ENCODE measurements around the gene SP4. TPM values are rescaled to one million over a fixed set of nuclear protein-coding genes. Genes with fewer than 3 reads are reported as not detected.

SP4 gene
- total RNA-seq, 3 donors from 2014 or later = 3.8 to 6.7 (median 6.0) TPM

DNA sequence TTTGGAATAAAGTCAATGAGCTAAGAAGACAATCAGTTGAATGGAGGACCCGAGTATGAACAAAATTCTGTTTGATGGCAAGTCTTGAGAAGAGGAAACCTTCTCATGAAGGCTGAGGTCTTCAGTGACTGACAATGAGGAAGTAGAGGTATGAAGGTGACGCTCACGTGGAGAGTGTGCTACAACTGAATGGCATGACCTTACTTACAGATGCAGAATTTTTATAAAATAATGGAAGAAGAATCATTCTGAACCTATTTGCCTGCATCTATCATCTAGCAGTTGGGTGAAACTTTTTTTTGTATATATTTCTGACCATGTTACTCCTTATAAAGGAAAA, 19.4 kb upstream of the SP4 start:
- TF ChIP-seq, protein P1, sequence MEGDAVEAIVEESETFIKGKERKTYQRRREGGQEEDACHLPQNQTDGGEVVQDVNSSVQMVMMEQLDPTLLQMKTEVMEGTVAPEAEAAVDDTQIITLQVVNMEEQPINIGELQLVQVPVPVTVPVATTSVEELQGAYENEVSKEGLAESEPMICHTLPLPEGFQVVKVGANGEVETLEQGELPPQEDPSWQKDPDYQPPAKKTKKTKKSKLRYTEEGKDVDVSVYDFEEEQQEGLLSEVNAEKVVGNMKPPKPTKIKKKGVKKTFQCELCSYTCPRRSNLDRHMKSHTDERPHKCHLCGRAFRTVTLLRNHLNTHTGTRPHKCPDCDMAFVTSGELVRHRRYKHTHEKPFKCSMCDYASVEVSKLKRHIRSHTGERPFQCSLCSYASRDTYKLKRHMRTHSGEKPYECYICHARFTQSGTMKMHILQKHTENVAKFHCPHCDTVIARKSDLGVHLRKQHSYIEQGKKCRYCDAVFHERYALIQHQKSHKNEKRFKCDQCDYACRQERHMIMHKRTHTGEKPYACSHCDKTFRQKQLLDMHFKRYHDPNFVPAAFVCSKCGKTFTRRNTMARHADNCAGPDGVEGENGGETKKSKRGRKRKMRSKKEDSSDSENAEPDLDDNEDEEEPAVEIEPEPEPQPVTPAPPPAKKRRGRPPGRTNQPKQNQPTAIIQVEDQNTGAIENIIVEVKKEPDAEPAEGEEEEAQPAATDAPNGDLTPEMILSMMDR (IDR thresholded peaks at IDR 0.05) = no peak
- Histone ChIP-seq H3K36me3 (ENCODE audit: low read depth) (no peaks in the 10 kb centered on the region), H3K4me3 (no peak overlapping the region), H3K9me3 (no peaks in the 10 kb centered on the region), H3K4me1 (ENCODE audit: low read depth) (no peaks in the 10 kb centered on the region)
- intact Hi-C loops (cut with DNase I, micrococcal nuclease) = no loop called here
- DNase-seq (no peak), ATAC-seq (no peak)

DNA sequence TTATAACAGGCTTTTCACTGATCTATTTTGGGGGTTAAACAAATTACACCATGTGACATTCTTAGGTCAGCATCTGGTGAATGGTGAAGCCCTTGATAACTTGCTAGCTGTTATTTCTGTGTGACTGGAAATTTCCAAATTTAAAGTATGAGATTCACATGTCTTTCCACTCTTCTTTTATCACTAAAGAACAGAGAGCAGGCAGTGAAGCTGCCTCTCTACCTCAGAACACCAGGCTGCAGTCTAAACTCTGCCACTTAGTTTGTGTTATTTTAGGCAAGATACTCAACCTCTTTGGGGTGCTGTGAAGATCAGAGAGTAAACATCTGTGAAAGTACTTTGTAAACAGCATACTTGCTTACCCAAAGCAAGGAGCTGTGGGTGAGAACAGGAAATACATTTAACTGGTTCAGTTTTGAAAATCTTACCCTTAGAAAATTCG, 15.5 kb upstream of the SP4 start:
- H3K4me3 ChIP-seq = no peak overlapping the region
- no peak for DNase-seq
- peak; percentile 62 for ATAC-seq

DNA sequence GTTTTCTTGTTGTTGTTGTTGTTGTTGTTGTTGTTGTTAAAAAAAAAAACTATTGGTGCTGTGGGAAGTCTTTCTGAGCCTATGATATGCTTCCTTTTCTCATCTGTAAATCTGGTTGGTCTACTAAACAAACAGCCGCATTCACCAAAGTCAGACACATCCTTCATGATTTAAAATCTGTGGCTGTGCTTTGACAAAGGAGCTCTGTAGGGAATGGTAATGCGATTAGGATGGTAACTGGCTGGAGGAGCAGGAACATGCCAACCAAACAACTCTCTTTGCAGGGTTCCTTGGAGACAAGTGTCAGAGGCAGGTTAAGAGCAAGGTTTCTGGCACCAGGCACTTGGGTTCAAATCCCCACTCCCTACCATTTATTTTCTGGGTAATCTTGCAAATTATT, 14.9 kb upstream of the SP4 start:
- intact Hi-C loops (cut with DNase I, micrococcal nuclease) = no loop called here
- TF ChIP-seq, protein P1 (IDR thresholded peaks at IDR 0.05) = no peak
- Histone ChIP-seq H3K9me3 (no peaks in the 10 kb centered on the region), H3K4me3 (no peak overlapping the region), H3K36me3 (ENCODE audit: low read depth) (no peaks in the 10 kb centered on the region), H3K4me1 (ENCODE audit: low read depth) (no peaks in the 10 kb centered on the region)
- ATAC-seq = no peak
- no peak for DNase-seq

More for the DNA sequence above, 15.5 kb upstream of the SP4 start:
- intact Hi-C loops (cut with DNase I, micrococcal nuclease) = no loop called here
- Histone ChIP-seq H3K4me1 (ENCODE audit: low read depth) (no peaks in the 10 kb centered on the region), H3K9me3 (no peaks in the 10 kb centered on the region), H3K36me3 (ENCODE audit: low read depth) (no peaks in the 10 kb centered on the region)
- TF ChIP-seq, protein P1 (IDR thresholded peaks at IDR 0.05) = no peak

DNA sequence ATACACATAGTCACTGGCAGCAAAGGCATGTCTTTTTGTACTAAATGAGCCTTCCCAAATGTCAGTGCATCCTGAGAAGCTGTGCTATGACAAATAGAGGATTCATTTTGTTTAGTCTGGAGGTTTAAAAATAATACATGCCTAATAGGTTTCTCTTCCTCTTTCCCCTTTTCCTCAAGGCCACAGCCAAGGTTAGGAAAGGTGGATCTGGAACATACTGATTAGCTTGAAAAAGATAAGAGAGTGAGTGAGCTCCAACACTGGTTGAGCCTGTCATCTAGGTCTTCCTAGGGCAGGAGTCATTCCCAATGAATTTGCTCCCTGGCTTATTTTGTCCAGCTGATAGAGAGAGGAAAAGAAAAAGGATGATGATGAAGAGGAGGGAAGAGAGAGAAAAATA, 14.4 kb upstream of the SP4 start:
- ATAC-seq = no peak
- H3K4me1 ChIP-seq (ENCODE audit: low read depth) = no peaks in the 10 kb centered on the region
- TF ChIP-seq, protein P1 (IDR thresholded peaks at IDR 0.05) = no peak

DNA sequence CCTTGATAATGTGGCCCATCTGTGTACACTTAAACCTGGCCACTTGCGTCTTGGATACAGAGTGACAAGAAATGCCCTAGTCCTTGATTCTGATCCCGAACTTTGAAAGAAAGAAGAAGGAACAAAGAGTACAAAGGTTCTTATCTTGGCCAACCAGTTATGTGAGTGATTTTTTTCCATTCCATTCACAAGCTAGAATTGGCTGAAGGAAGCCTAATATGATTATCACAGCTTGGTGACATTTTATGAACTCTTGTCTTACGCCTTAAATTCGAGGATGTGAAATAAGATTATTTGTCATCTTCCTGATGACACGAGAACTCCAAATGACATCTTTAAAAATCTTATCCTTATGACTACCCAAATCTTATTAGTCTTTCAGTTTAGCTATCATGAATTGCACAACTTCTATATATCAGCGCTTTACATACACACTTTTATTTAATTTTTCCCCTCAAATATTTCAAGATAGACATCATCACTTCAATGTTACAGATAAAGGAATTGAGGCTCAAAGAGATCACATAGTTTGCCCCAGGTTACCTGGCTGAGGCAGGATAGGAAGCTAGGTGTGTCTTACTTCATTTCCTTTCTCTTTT, 13.0 kb upstream of the SP4 start:
- no peak for ATAC-seq
- Histone ChIP-seq H3K9me3 (no peaks in the 10 kb centered on the region), H3K4me1 (ENCODE audit: low read depth) (no peaks in the 10 kb centered on the region), H3K4me3 (no peak overlapping the region), H3K36me3 (ENCODE audit: low read depth) (no peaks in the 10 kb centered on the region)
- intact Hi-C loops (cut with DNase I, micrococcal nuclease) = no loop called here
- no peak for DNase-seq
- TF ChIP-seq, protein P1 (IDR thresholded peaks at IDR 0.05) = no peak

More for the DNA sequence above, 14.4 kb upstream of the SP4 start:
- Histone ChIP-seq H3K4me3 (no peak overlapping the region), H3K9me3 (no peaks in the 10 kb centered on the region), H3K36me3 (ENCODE audit: low read depth) (no peaks in the 10 kb centered on the region)
- intact Hi-C loops (cut with DNase I, micrococcal nuclease) = no loop called here
- no peak for DNase-seq

DNA sequence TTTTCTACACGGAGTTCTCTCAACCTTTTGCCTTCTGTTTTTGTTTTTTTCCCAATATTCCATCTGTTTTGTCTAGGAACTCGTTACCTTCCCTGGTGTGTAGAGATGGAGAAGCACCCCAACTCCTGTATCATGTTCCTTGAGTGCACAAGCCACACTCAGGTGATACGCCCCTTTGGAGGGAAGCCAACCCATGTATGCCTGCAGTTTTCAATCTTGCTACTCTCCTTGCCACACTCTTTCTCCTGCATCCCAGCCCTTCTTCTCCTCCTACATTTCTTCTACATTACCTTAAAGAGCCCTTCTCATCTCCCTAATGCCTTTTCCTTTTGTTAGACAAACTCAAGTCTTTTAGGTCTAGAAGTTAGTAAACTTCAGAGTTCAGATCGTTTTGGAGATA, 10.2 kb upstream of the SP4 start:
- ATAC-seq (no peak), DNase-seq (no peak)
- no peak overlapping the region for H3K4me3 ChIP-seq
- TF ChIP-seq, protein P1 (IDR thresholded peaks at IDR 0.05) = no peak
- H3K36me3 ChIP-seq (ENCODE audit: low read depth) = no peaks in the 10 kb centered on the region
- no peaks in the 10 kb centered on the region for H3K9me3 ChIP-seq
- H3K4me1 ChIP-seq (ENCODE audit: low read depth) = no peaks in the 10 kb centered on the region
- intact Hi-C loops (cut with DNase I, micrococcal nuclease) = no loop called here

Data from mucosa of descending colon (tissue), 3 donors.